ENCODE results near the gene CNOT10.
"Not testable (repeated sequence)": the region's sequence is repeated elsewhere in the genome, so short reads cannot be mapped to it uniquely, and the experiment has no call there.

Gene CNOT10

GRCh38 chr3:32646761-32647160 is 38.2 kb upstream of the CNOT10 start:
- no peak for TF ChIP-seq CTCF (IDR thresholded peaks at IDR 0.05; ENCODE audit: low read depth, low read length, missing control alignments)
- peak; percentile 25 for DNase-seq (ENCODE audit: extremely low read depth, low read depth)
- H3K4me3 ChIP-seq (replicated peaks; ENCODE audit: low read depth, low read length): no peak overlapping the region

GRCh38 chr3:32652337-32653100 is 32.5 kb upstream of the CNOT10 start:
- H3K4me3 ChIP-seq (replicated peaks; ENCODE audit: low read depth, low read length); DNase-seq (ENCODE audit: extremely low read depth, low read depth): not testable (repeated sequence)

GRCh38 chr3:32655167-32655566 is 29.8 kb upstream of the CNOT10 start:
- DNase-seq (ENCODE audit: extremely low read depth, low read depth): no peak
- TF ChIP-seq CTCF (IDR thresholded peaks at IDR 0.05; ENCODE audit: low read depth, low read length, missing control alignments): no peak
- H3K4me3 ChIP-seq (replicated peaks; ENCODE audit: low read depth, low read length): no peak overlapping the region

- DNase-seq (ENCODE audit: extremely low read depth, low read depth): no peak
- H3K4me3 ChIP-seq (replicated peaks; ENCODE audit: low read depth, low read length): no peak overlapping the region
- no peak for TF ChIP-seq CTCF (IDR thresholded peaks at IDR 0.05; ENCODE audit: low read depth, low read length, missing control alignments)
These were observed 24.4 kb upstream of the CNOT10 start for GRCh38 chr3:32660634-32661033.

DNA sequence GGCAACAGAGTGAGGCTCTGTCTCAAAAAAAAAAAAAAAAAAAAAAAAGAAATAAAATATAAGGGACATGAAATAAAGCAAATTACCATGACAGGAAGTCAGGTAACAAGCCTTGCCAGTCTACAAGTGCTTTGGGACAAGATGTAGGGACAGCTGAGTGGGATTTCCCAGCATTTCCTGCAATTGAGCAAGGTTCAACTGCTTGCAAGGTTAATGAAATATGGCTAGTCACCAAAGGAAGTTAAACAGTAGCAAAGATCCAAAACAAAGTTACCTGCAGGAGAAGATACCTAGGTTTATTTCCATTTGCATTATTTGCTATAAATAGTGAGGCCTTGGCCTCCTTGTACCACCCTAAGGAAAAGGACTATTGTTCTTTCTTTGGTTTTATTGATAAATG is 22.3 kb upstream of the CNOT10 start:
- H3K4me3 ChIP-seq (replicated peaks; ENCODE audit: low read depth, low read length): no peak overlapping the region
- no peak for TF ChIP-seq CTCF (IDR thresholded peaks at IDR 0.05; ENCODE audit: low read depth, low read length, missing control alignments)
- DNase-seq (ENCODE audit: extremely low read depth, low read depth): no peak

DNA sequence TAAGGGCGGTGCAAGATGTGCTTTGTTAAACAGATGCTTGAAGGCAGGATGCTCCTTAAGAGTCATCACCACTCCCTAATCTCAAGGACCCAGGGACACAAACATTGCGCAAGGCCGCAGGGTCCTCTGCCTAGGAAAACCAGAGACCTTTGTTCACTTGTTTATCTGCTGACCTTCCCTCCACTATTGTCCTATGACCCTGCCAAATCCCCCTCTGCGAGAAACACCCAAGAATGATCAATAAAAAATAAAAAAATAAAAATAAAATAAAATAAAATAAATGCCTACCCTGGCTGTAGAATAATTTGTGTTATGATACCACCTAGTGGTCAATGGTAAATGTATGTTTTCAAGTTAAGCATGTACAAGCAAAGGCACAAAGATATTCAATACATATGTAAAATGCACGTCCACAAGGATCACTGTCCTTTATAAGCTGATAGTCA is 20.3 kb upstream of the CNOT10 start:
- H3K4me3 ChIP-seq (replicated peaks; ENCODE audit: low read depth, low read length): not testable (repeated sequence)
- DNase-seq (ENCODE audit: extremely low read depth, low read depth): peak; percentile 22

- no peak overlapping the region for H3K4me3 ChIP-seq (replicated peaks; ENCODE audit: low read depth, low read length)
- TF ChIP-seq CTCF (IDR thresholded peaks at IDR 0.05; ENCODE audit: low read depth, low read length, missing control alignments): no peak
- DNase-seq (ENCODE audit: extremely low read depth, low read depth): no peak
These were observed 17.9 kb upstream of the CNOT10 start for GRCh38 chr3:32667072-32667582.

DNA sequence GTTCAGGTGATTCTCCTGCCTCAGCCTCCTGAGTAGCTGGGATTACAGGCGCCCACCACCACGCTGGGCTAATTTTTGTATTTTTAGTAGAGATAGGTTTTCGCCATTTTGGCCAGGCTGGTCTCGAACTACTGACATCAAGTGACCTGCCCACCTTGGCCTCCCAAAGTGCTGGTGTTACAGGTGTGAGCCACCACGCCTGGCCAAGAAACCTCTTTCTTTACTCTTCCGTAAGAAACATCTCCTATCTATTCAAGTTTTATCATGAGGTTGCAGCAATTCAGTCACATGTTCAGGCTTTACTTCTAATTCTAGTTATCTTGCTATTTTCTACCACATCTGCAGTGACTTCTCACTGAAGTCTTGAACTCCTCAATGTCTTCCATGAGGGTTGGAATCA is 15.8 kb upstream of the CNOT10 start:
- DNase-seq (ENCODE audit: extremely low read depth, low read depth); H3K4me3 ChIP-seq (replicated peaks; ENCODE audit: low read depth, low read length): not testable (repeated sequence)

GRCh38 chr3:32673730-32674129 is 11.3 kb upstream of the CNOT10 start:
- not testable (repeated sequence) for H3K4me3 ChIP-seq (replicated peaks; ENCODE audit: low read depth, low read length); DNase-seq (ENCODE audit: extremely low read depth, low read depth)
